ENCODE measurements around the gene ABHD12.

Gene ABHD12

DNA sequence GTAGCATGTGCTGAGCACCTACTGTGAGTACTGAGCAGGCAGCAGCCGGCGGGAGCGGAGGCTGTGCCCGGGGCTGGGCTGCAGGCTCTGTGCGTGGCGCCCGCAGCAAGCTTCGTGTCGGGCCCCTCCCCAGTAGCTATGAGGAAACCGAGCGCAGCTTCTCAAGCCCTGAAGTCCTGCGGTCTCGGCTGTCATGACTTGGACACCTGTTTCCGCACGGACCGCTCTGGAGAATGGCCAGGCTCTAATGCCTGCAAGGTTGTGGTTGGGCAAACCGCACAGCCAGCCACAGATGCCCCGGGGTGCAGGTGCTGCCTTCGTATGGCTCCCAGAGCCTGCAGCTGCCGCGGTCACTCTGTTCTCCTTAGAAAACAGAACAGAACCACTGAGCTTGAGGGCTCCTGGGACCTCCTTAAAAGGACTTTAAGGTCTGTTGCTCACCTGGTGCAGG is 109.1 kb downstream of the ABHD12 start:
- H3K4me2 ChIP-seq (ENCODE audit: low read length), result no peak overlapping the region
- no peaks in the 10 kb centered on the region for H3K4me1 ChIP-seq (ENCODE audit: control insufficient read depth in 1 of 2, insufficient read depth in 2 of 2, low read length in 2 of 2)
- no peak overlapping the region for H4K91ac ChIP-seq (ENCODE audit: low read depth, low read length)
- WGBS (ENCODE audit: extremely low coverage, insufficient coverage, insufficient read length), result no CpG with 5 or more reads among the region's 21 CpGs
- H2AFZ ChIP-seq (ENCODE audit: insufficient read depth, low read length, poor library complexity), result no peak overlapping the region
- H3K27me3 ChIP-seq (ENCODE audit: insufficient read depth, low read length), result no peaks in the 10 kb centered on the region
- no peak overlapping the region for H2AK5ac ChIP-seq (ENCODE audit: low read length)
- no peak overlapping the region for H2BK12ac ChIP-seq (ENCODE audit: low read length)
- H2BK120ac ChIP-seq (ENCODE audit: insufficient read depth, low read length, poor library complexity), result no peak overlapping the region
- no peak overlapping the region for H4K12ac ChIP-seq (ENCODE audit: low read depth, low read length)
- no peak overlapping the region for H2BK5ac ChIP-seq (ENCODE audit: low read depth, low read length, poor library complexity)
- peaks cover 88 to 94% of the 10 kb centered on the region in 2 experiments for H3K36me3 ChIP-seq (ENCODE audit: control insufficient read depth in 1 of 2, insufficient read depth in 2 of 2, low read length in 2 of 2)
- H3K27ac ChIP-seq (ENCODE audit: low read depth, low read length), result no peak overlapping the region
- DNase-seq, result no peak
- no peak overlapping the region for H3K14ac ChIP-seq (ENCODE audit: low read length)
- peaks cover 4% of the 10 kb centered on the region for H3K9me3 ChIP-seq (ENCODE audit: insufficient read depth, low read depth, low read length)
- H3K23ac ChIP-seq (ENCODE audit: low read length), result no peak overlapping the region
- no peak overlapping the region for H4K8ac ChIP-seq (ENCODE audit: low read depth, low read length)
- H3K18ac ChIP-seq (ENCODE audit: low read length), result no peak overlapping the region
- H3K79me2 ChIP-seq (ENCODE audit: control insufficient read depth, insufficient read depth, low read length, poor library complexity), result no peaks in the 10 kb centered on the region
- no peak overlapping the region for H3K4me3 ChIP-seq (ENCODE audit: low read depth, low read length)
- no peaks in the 10 kb centered on the region for H3K79me1 ChIP-seq (ENCODE audit: low read length)
- no peak overlapping the region for H3K4ac ChIP-seq (ENCODE audit: low read depth, low read length)
- no peak overlapping the region for H3K9ac ChIP-seq (ENCODE audit: low read length)

DNA sequence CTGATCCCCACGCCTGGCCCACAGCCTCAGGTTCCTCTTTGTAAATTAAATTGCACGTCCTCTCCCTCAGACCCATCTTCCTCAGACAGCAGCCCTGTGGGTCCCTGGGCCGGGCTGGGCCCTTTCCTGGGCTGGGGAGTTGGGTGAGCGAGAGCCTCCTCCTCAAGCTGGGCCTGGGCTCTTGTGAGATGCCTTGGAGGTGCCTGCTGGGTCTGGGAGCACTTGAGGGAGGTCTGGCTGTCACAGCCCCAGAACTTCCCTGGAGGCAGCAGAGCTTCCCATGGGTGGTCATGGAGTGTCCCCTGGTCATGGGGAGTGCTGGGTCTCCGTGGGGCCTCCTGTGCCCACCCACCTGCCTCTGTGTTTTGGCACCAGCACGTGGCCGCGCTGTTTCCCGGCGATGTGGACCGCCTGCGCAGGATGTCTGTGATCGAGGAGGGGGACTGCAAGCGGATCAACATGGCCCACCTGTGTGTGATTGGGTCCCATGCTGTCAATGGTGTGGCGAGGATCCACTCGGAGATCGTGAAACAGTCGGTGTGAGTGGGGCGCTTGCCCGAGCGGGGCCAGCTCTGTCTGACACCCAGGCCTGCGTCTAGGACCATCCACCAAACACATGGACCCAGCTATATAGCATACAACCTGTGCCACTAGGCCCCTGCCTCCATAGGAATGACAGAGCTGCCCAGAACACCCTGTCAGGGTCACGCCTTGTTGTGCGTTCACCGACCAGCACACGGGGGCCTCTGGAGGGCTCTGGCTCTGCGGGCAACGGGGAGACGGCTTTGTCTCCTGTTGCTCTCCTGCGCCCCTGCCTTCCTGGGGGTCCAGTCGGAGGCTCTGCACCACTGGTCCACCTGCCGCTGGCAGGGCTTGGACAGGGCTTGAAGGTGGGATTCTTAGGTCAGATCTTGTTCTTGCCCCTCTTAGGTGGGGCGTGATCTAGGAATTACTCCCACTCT is 109.8 kb downstream of the ABHD12 start:
- no CpG with 5 or more reads among the region's 33 CpGs for WGBS (ENCODE audit: extremely low coverage, insufficient coverage, insufficient read length)
- Histone ChIP-seq H4K8ac (ENCODE audit: low read depth, low read length) (no peak overlapping the region), H2BK120ac (ENCODE audit: insufficient read depth, low read length, poor library complexity) (no peak overlapping the region), H3K4me1 (ENCODE audit: control insufficient read depth in 1 of 2, insufficient read depth in 2 of 2, low read length in 2 of 2) (no peaks in the 10 kb centered on the region), H3K18ac (ENCODE audit: low read length) (no peak overlapping the region), H4K12ac (ENCODE audit: low read depth, low read length) (no peak overlapping the region), H2AK5ac (ENCODE audit: low read length) (no peak overlapping the region), H2BK12ac (ENCODE audit: low read length) (no peak overlapping the region), H3K4me2 (ENCODE audit: low read length) (no peak overlapping the region), H2BK5ac (ENCODE audit: low read depth, low read length, poor library complexity) (no peak overlapping the region), H3K9me3 (ENCODE audit: insufficient read depth, low read depth, low read length) (peaks cover 4% of the 10 kb centered on the region), H3K27me3 (ENCODE audit: insufficient read depth, low read length) (no peaks in the 10 kb centered on the region), H3K79me1 (ENCODE audit: low read length) (no peaks in the 10 kb centered on the region), H3K23ac (ENCODE audit: low read length) (no peak overlapping the region), H3K4me3 (ENCODE audit: low read depth, low read length) (no peak overlapping the region), H2AFZ (ENCODE audit: insufficient read depth, low read length, poor library complexity) (no peak overlapping the region), H4K91ac (ENCODE audit: low read depth, low read length) (no peak overlapping the region), H3K4ac (ENCODE audit: low read depth, low read length) (no peak overlapping the region), H3K9ac (ENCODE audit: low read length) (no peak overlapping the region), H3K27ac (ENCODE audit: low read depth, low read length) (no peak overlapping the region), H3K79me2 (ENCODE audit: control insufficient read depth, insufficient read depth, low read length, poor library complexity) (no peaks in the 10 kb centered on the region), H3K36me3 (ENCODE audit: control insufficient read depth in 1 of 2, insufficient read depth in 2 of 2, low read length in 2 of 2) (peaks cover 89% of the 10 kb centered on the region in 2 experiments), H3K14ac (ENCODE audit: low read length) (no peak overlapping the region)
- DNase-seq, result no peak

DNA sequence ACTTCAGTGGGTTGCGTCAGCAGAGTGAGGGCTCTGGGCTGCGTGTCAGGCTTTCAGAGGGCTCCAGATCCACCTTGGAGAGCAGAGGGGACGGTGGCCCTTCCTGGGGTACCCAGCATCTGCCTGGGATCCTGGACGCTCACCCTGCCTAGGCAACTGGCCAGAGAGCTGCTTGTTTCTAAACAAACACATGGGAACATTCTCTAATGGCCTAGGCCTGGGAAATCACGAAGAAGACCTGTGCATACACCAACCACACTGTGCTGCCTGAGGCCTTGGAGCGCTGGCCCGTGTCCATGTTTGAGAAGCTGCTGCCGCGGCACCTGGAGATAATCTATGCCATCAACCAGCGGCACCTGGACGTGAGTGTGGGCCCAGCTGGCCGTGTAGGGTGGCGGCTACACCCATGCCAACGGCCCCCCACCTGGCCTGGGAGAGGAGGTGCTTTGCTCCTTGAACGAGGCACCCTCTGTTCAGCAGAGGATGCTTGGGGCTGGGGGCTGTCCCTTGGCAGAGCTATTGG is 110.5 kb downstream of the ABHD12 start:
- Histone ChIP-seq H3K79me2 (ENCODE audit: control insufficient read depth, insufficient read depth, low read length, poor library complexity) (no peaks in the 10 kb centered on the region), H3K36me3 (ENCODE audit: control insufficient read depth in 1 of 2, insufficient read depth in 2 of 2, low read length in 2 of 2) (peaks cover 82 to 86% of the 10 kb centered on the region in 2 experiments), H2AFZ (ENCODE audit: insufficient read depth, low read length, poor library complexity) (no peak overlapping the region), H3K4ac (ENCODE audit: low read depth, low read length) (no peak overlapping the region), H3K14ac (ENCODE audit: low read length) (no peak overlapping the region), H3K27ac (ENCODE audit: low read depth, low read length) (no peak overlapping the region), H2BK120ac (ENCODE audit: insufficient read depth, low read length, poor library complexity) (no peak overlapping the region), H4K91ac (ENCODE audit: low read depth, low read length) (no peak overlapping the region), H3K79me1 (ENCODE audit: low read length) (no peaks in the 10 kb centered on the region), H3K9ac (ENCODE audit: low read length) (no peak overlapping the region), H2BK12ac (ENCODE audit: low read length) (no peak overlapping the region), H4K12ac (ENCODE audit: low read depth, low read length) (no peak overlapping the region), H3K9me3 (ENCODE audit: insufficient read depth, low read depth, low read length) (peaks cover 4% of the 10 kb centered on the region), H3K4me2 (ENCODE audit: low read length) (no peak overlapping the region), H3K4me3 (ENCODE audit: low read depth, low read length) (no peak overlapping the region), H3K18ac (ENCODE audit: low read length) (no peak overlapping the region), H3K27me3 (ENCODE audit: insufficient read depth, low read length) (no peaks in the 10 kb centered on the region), H3K23ac (ENCODE audit: low read length) (no peak overlapping the region), H3K4me1 (ENCODE audit: control insufficient read depth in 1 of 2, insufficient read depth in 2 of 2, low read length in 2 of 2) (no peaks in the 10 kb centered on the region), H2AK5ac (ENCODE audit: low read length) (no peak overlapping the region), H4K8ac (ENCODE audit: low read depth, low read length) (no peak overlapping the region), H2BK5ac (ENCODE audit: low read depth, low read length, poor library complexity) (no peak overlapping the region)
- WGBS (ENCODE audit: extremely low coverage, insufficient coverage, insufficient read length), result no CpG with 5 or more reads among the region's 15 CpGs
- no peak for DNase-seq

DNA sequence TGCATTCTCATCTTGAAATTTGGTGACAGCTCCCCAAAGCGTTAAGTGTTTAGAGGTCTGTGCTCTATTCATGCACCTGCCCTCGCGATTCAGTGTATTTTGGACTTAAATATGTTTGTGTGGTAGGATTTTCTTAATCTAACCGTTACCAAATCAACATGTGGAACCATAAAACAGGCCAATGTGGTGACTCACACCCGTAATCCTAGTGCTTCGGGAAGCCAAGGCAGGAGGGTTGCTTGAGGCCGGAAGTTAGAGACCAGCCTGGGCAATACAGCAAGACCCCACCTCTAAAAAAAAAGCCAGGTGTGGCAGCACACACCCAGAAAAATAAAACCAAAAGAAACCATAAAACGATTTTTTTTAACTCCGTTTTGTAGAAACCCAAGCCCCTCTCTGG is 111.2 kb downstream of the ABHD12 start:
- H3K4me2 ChIP-seq (ENCODE audit: low read length), result no peak overlapping the region
- H3K27me3 ChIP-seq (ENCODE audit: insufficient read depth, low read length), result no peaks in the 10 kb centered on the region
- no peak overlapping the region for H2AFZ ChIP-seq (ENCODE audit: insufficient read depth, low read length, poor library complexity)
- DNase-seq, result no peak
- H3K4me3 ChIP-seq (ENCODE audit: low read depth, low read length), result no peak overlapping the region
- H3K4ac ChIP-seq (ENCODE audit: low read depth, low read length), result no peak overlapping the region
- H2AK5ac ChIP-seq (ENCODE audit: low read length), result no peak overlapping the region
- H4K12ac ChIP-seq (ENCODE audit: low read depth, low read length), result no peak overlapping the region
- H4K91ac ChIP-seq (ENCODE audit: low read depth, low read length), result no peak overlapping the region
- H2BK120ac ChIP-seq (ENCODE audit: insufficient read depth, low read length, poor library complexity), result no peak overlapping the region
- H3K79me1 ChIP-seq (ENCODE audit: low read length), result no peaks in the 10 kb centered on the region
- peaks cover 4% of the 10 kb centered on the region for H3K9me3 ChIP-seq (ENCODE audit: insufficient read depth, low read depth, low read length)
- H2BK5ac ChIP-seq (ENCODE audit: low read depth, low read length, poor library complexity), result no peak overlapping the region
- H2BK12ac ChIP-seq (ENCODE audit: low read length), result no peak overlapping the region
- no peak overlapping the region for H3K27ac ChIP-seq (ENCODE audit: low read depth, low read length)
- no peak overlapping the region for H3K9ac ChIP-seq (ENCODE audit: low read length)
- WGBS (ENCODE audit: extremely low coverage, insufficient coverage, insufficient read length), result no CpG with 5 or more reads among the region's 9 CpGs
- H3K14ac ChIP-seq (ENCODE audit: low read length), result no peak overlapping the region
- H3K79me2 ChIP-seq (ENCODE audit: control insufficient read depth, insufficient read depth, low read length, poor library complexity), result no peaks in the 10 kb centered on the region
- peaks cover 87 to 90% of the 10 kb centered on the region in 2 experiments for H3K36me3 ChIP-seq (ENCODE audit: control insufficient read depth in 1 of 2, insufficient read depth in 2 of 2, low read length in 2 of 2)
- H3K23ac ChIP-seq (ENCODE audit: low read length), result no peak overlapping the region
- no peaks in the 10 kb centered on the region for H3K4me1 ChIP-seq (ENCODE audit: control insufficient read depth in 1 of 2, insufficient read depth in 2 of 2, low read length in 2 of 2)
- H3K18ac ChIP-seq (ENCODE audit: low read length), result no peak overlapping the region
- H4K8ac ChIP-seq (ENCODE audit: low read depth, low read length), result no peak overlapping the region
